ENCODE data around the gene SLC39A11.
"Not testable (repeated sequence)": the region's sequence is repeated elsewhere in the genome, so short reads cannot be mapped to it uniquely, and the experiment has no call there.

SLC39A11 gene

DNA sequence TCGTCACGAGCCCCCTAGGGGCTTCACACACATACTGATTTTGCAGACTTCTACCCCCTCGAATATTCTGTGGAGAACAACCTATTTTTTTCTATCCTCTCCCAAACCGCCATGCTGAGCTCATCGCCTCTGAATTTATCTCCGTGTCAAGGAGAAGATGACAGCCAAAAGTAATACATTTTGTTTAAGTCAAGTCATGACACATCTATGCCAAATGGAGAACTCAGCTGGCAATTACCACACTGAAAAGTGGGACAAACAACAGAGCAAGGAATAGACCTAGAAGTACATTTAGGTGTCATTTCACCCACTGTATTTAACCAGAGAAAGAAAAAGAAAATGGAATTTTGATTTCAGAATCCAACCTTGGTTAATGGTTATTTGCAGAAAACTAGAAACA, 260.2 kb downstream of the SLC39A11 start:
- H3K36me3 Mint-ChIP-seq: peaks cover 40% of the 10 kb centered on the region
- no peak overlapping the region for H3K4me3 Mint-ChIP-seq
- no peaks in the 10 kb centered on the region for H3K9me3 Mint-ChIP-seq (ENCODE audit: low read depth)

DNA sequence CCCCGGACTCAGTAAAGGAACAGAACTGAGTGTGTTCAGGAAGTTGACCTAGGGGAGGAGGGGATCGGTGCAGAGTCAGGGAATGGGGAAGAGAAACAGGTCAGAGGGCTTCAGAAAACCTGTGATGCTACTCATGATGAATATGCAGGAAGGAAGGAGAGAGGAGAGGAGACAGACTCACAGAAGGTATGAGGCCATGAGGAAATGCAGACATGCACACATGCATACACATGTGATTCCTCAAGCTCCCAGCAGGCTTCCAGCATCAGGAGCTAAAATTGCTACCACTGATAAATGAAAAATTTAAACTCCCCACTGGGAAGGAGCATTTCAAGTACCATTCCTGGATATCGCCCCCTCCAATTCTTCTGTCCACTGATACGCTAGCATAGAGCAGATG, 262.6 kb downstream of the SLC39A11 start:
- Mint-ChIP-seq H3K4me1 (ENCODE audit: low read depth) (no peaks in the 10 kb centered on the region), H3K9me3 (ENCODE audit: low read depth) (no peaks in the 10 kb centered on the region), H3K36me3 (peaks cover 55% of the 10 kb centered on the region), H3K4me3 (no peak overlapping the region), H3K27ac (no peak overlapping the region), H3K27me3 (no peaks in the 10 kb centered on the region)

More for the DNA sequence above, 260.2 kb downstream of the SLC39A11 start:
- Mint-ChIP-seq H3K27me3 (no peaks in the 10 kb centered on the region), H3K4me1 (ENCODE audit: low read depth) (no peaks in the 10 kb centered on the region), H3K27ac (no peak overlapping the region)

DNA sequence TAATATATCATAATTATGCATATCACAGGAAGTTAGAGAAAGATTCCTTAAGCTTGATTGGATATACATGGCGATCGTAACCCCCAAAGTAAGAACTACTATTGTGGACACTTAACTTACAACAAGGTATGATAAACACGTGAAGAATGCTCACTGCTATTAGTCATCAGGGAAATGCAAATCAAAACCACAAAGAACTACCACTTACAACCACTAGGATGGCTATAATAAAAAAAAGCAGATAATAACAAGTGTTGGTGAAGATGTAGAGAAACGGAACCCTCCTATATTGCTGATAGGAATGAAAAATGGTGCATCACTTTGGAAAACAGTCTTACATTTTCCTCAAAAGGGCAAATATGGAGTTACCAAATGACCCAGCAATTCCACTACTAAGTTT, 265.9 kb downstream of the SLC39A11 start:
- Mint-ChIP-seq H3K36me3 (peaks cover 59% of the 10 kb centered on the region), H3K4me1 (ENCODE audit: low read depth) (no peaks in the 10 kb centered on the region), H3K9me3 (ENCODE audit: low read depth) (peaks cover 8% of the 10 kb centered on the region), H3K27me3 (no peaks in the 10 kb centered on the region), H3K27ac (no peak overlapping the region), H3K4me3 (no peak overlapping the region)

DNA sequence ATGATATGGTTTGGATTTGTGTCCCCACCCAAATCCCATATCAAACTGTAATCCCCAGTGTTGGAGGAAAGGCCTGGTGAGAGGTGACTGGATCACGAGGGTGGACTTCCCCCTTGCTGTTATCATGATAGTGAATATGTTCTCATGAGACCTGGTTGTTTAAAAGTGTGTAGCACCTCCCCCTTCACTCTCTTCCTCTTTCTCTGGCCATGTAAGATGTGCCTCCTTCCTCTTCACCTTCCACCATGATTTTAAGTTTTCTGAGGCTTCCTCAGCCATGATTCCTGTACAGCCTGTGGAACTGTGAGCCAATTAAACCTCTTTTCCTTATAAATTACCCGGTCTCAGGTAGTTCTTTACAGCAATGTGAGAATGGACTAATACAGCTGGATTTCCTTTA, 266.4 kb downstream of the SLC39A11 start:
- peaks cover 56% of the 10 kb centered on the region for H3K36me3 Mint-ChIP-seq
- H3K27ac Mint-ChIP-seq; H3K4me3 Mint-ChIP-seq; H3K4me1 Mint-ChIP-seq (ENCODE audit: low read depth); H3K9me3 Mint-ChIP-seq (ENCODE audit: low read depth); H3K27me3 Mint-ChIP-seq: not testable (repeated sequence)

DNA sequence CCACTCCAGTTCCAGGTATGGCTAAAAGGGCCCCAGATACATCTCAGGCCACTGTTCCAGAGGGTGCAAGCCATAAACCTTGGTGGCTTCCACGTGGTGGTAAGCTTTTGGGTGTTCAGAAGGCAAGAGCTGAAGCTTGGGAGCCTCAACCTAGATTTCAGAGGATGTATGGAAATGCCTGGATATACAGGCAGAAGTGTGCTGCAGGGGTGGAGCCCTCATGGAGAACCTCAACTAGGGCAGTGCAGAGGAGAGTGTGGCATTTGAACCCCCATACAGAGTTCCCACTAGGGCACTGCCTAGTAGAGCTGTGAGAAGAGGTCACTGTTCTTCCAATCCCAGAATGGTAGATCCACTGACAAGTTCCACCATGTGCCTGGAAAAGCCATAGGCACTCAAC, 267.3 kb downstream of the SLC39A11 start:
- H3K4me3 Mint-ChIP-seq: no peak overlapping the region
- no peak overlapping the region for H3K27ac Mint-ChIP-seq
- H3K9me3 Mint-ChIP-seq (ENCODE audit: low read depth): peaks cover 8% of the 10 kb centered on the region
- no peaks in the 10 kb centered on the region for H3K27me3 Mint-ChIP-seq
- no peaks in the 10 kb centered on the region for H3K4me1 Mint-ChIP-seq (ENCODE audit: low read depth)
- peaks cover 55% of the 10 kb centered on the region for H3K36me3 Mint-ChIP-seq

DNA sequence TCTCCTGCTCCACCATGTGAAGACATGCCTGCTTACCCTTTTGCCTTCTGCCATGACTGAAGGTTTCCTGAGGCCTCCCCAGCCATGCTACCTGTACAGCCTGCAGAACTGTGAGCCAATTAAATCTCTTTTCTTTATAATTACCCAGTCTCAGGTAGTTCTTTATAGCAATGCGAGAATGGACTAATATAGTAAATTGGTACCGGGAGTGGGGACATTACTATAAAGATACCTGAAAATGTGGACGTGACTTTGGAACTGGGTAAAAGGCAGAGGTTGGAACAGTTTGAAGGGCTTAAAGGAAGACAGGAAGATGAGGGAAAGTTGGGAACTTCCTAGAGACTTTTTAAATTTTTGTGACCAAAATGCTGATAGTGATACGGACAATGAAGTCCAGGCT, 268.2 kb downstream of the SLC39A11 start:
- H3K9me3 Mint-ChIP-seq (ENCODE audit: low read depth); H3K4me3 Mint-ChIP-seq; H3K4me1 Mint-ChIP-seq (ENCODE audit: low read depth); H3K27me3 Mint-ChIP-seq; H3K27ac Mint-ChIP-seq: not testable (repeated sequence)
- H3K36me3 Mint-ChIP-seq: peaks cover 57% of the 10 kb centered on the region

DNA sequence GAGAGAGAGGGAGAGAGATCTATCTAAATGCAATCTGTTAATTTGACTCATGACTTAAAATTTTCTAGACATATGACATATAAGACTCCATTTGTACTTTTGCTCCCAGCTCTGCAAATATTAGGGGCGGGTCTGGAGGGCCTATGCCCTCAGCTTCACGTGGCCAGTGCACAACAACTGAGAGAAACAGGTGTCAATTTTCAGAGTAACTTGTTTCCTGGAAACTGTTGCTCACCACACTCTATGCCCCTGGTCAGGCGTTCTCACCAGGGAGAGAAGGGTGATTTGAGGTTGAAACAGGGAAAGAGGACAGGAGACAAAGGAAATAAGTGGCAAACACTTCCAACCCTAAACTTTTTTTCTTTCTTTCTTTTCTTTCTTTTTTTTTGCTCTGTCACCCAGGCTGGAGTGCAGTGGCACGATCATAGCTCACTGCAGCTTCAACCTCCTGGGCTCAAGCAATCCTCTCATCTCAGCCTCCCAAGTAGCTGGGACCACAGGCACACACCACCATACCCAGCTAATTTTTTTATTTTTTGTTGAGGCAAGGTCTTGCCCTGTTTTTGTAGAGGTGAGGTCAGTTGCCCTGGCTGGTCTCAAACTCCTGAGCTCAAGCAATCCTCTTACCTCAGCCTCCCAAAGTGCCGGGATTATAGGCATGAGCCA, 270.0 kb downstream of the SLC39A11 start:
- Mint-ChIP-seq H3K36me3 (peaks cover 54% of the 10 kb centered on the region), H3K9me3 (ENCODE audit: low read depth) (peaks cover 8% of the 10 kb centered on the region), H3K27ac (no peak overlapping the region), H3K4me1 (ENCODE audit: low read depth) (no peaks in the 10 kb centered on the region), H3K27me3 (no peaks in the 10 kb centered on the region), H3K4me3 (no peak overlapping the region)

DNA sequence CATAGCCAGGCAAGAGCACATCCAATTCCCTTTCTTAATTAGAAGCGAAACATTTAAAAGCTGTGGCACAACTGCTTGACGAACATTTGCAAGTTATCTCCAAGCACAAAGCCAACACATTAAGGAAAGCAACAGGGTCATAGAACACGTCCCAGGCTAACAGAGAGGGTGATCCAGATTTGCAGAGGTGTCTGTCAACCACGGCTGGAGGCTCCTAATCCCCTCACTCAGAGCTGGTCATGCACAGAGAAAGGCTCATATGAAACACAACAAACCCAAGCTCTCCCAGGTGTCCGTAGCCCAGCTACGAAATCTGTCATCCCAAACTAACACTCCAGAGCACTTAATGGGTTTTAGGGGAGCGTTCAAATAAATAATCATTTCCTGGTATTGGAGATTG, 276.1 kb downstream of the SLC39A11 start:
- Mint-ChIP-seq H3K9me3 (ENCODE audit: low read depth) (peaks cover 9% of the 10 kb centered on the region), H3K36me3 (peaks cover 60% of the 10 kb centered on the region), H3K4me1 (ENCODE audit: low read depth) (no peaks in the 10 kb centered on the region), H3K27me3 (no peaks in the 10 kb centered on the region), H3K27ac (no peak overlapping the region), H3K4me3 (no peak overlapping the region)

DNA sequence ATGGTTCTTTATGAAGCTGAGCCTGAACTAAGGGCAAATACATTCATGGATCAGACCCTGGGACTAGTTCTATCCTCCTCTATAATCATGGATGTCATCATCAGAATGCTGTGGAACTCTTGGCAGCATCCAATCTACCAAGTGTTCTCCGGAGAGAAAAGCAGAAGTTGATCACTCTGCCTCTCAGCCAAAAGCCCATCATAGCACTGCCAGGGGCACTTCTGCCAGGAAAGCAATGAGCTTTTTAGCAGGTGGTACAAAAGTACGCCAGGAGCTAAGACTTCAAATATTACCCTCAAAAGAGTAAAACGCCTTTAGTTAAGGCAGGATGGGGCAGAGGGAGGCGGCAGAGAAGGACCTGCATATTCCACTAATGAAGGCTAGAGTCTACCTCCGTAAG, 279.0 kb downstream of the SLC39A11 start:
- Mint-ChIP-seq H3K9me3 (ENCODE audit: low read depth) (peaks cover 13% of the 10 kb centered on the region), H3K27ac (no peak overlapping the region), H3K4me3 (no peak overlapping the region), H3K27me3 (no peaks in the 10 kb centered on the region), H3K4me1 (ENCODE audit: low read depth) (no peaks in the 10 kb centered on the region), H3K36me3 (peaks cover 54% of the 10 kb centered on the region)

DNA sequence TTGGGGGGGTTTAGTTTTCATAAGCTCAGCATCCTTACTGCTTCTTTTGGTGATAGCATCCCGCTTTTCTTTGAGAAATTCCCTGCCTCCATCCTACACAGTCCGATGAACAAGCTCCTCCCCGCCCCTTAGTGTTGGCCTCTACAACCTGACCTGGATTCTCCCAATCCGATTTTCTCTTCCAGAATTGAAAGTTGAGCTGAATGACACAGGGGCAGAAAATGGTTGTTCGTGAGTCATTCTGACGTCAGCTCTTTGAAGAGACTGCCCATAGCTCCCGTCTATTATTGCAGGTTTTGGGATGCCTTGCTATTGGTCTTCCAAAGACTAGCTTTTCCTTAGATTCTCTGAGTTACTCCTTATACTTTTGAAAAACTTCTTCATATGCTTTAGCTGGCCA, 279.7 kb downstream of the SLC39A11 start:
- Mint-ChIP-seq H3K36me3 (peaks cover 55% of the 10 kb centered on the region), H3K4me3 (no peak overlapping the region), H3K9me3 (ENCODE audit: low read depth) (peaks cover 13% of the 10 kb centered on the region), H3K27ac (no peak overlapping the region), H3K4me1 (ENCODE audit: low read depth) (no peaks in the 10 kb centered on the region), H3K27me3 (no peaks in the 10 kb centered on the region)

DNA sequence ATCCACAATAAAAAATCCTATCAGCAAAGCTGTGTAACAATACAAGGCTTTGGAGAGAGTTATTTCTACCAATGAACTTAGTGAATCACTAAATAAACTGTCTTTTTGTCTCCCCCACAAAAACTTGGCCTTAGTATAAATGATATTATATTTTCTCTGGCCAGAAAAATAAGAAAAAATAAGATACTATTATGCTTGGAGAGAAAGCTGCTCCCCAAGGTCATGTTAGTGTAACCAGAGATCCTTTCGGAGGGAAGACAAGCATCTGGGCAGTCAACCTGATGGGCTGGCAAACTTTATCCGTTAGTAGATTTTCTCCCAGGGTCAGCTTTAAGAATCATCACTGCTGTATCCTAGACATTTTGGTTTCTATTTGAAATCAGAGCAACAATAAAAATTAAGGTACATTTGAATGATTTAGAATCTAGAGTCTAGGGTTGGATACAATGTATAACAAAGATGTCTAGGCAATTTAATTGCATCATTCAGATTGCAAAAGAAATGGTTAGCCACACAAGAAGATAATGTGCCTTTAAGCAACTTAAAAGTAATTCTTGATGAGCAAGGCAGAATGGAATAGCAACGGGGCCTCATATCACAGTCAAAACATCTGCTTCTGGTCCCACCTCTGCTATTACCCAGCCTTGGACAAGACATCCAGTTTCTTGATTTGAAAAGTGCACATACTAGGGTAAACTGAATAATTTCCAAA, 280.4 kb downstream of the SLC39A11 start:
- H3K27ac Mint-ChIP-seq: no peak overlapping the region
- no peaks in the 10 kb centered on the region for H3K27me3 Mint-ChIP-seq
- no peaks in the 10 kb centered on the region for H3K4me1 Mint-ChIP-seq (ENCODE audit: low read depth)
- peaks cover 14% of the 10 kb centered on the region for H3K9me3 Mint-ChIP-seq (ENCODE audit: low read depth)
- peaks cover 52% of the 10 kb centered on the region for H3K36me3 Mint-ChIP-seq
- no peak overlapping the region for H3K4me3 Mint-ChIP-seq

DNA sequence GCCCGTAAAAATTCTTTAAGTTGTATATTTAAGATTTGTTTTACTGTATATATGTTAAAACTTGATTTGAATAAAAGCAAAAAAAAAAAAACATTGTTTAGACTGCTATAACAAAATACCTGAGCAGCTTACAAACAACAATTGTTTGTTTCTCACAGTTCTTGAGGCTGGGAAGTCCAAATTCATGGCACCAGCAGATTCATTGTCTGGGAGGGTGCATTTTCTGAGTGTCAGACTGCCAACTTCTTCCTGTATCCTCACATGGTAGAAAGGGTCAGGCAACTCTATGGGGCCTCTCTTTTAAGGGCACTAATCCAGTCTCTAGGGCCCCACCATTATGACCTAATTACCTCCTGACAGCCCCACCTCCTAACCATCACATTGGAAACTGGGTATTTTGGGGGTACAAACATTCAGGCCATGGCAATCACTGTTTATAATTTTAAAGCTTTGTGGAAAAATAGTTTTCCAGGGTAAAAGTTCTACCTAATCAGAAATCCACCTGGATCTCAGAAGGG, 281.4 kb downstream of the SLC39A11 start:
- Mint-ChIP-seq H3K27me3 (no peaks in the 10 kb centered on the region), H3K9me3 (ENCODE audit: low read depth) (peaks cover 18% of the 10 kb centered on the region), H3K36me3 (peaks cover 46% of the 10 kb centered on the region), H3K4me1 (ENCODE audit: low read depth) (no peaks in the 10 kb centered on the region), H3K4me3 (no peak overlapping the region), H3K27ac (no peak overlapping the region)

DNA sequence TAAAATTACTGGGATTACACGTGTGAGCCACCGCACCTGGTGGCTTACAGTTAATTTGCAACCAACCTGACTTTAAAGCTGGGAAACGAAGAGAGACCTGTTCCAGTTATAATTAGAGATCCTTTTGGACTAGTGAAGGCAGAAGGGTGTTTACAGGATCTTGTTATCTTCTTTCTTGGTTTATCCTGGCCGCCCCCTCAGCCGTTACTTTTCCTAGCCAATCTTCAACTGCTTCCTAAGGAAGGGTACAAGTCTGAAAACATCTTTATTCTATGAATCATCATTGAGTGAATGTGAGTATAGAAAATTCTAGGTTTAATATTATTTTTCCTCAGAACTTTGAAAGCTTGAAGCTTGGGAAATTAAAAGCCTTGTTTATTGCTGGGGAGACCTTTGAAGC, 286.5 kb downstream of the SLC39A11 start:
- Mint-ChIP-seq H3K36me3 (peaks cover 34% of the 10 kb centered on the region), H3K27ac (no peak overlapping the region), H3K4me1 (ENCODE audit: low read depth) (no peaks in the 10 kb centered on the region), H3K9me3 (ENCODE audit: low read depth) (peaks cover 12% of the 10 kb centered on the region), H3K4me3 (no peak overlapping the region), H3K27me3 (no peaks in the 10 kb centered on the region)

DNA sequence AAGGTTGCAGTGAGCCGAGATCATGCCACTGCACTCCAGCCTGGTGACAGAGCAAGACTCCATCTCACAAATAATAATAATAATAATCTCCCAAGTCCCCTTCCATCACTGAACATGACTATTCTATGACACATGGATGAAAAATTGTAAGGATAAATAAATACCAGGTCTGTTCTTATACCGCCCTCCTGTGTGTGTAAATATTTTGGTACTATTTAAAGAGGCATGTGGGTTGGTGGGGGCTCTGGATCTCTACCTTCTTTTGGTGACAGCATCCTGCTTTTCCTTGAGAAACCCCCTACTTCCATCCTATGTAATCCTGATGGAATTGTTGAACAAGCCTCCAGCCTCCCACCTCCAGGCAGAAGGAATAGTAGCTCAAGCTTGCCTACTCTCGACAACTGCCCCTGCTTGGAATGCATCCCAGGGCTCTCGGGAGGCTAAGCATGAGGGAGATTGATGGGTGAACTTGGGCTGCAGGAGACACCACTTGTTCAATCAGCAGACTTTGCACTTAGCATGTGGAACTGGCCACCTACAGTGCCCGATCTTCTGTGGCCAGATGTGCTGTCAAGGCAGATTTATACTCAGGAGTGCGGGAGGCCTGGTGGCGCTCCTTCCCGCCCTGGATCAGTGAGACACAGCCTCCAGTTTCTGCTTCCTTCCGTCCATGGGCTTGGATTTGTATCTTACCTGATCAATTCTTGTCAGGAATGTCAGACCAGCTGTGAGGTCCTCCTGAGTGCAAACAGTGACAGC, 287.4 kb downstream of the SLC39A11 start:
- H3K36me3 Mint-ChIP-seq: peaks cover 37% of the 10 kb centered on the region
- no peaks in the 10 kb centered on the region for H3K4me1 Mint-ChIP-seq (ENCODE audit: low read depth)
- H3K27ac Mint-ChIP-seq: no peak overlapping the region
- H3K4me3 Mint-ChIP-seq: no peak overlapping the region
- peaks cover 17% of the 10 kb centered on the region for H3K9me3 Mint-ChIP-seq (ENCODE audit: low read depth)
- H3K27me3 Mint-ChIP-seq: no peaks in the 10 kb centered on the region

DNA sequence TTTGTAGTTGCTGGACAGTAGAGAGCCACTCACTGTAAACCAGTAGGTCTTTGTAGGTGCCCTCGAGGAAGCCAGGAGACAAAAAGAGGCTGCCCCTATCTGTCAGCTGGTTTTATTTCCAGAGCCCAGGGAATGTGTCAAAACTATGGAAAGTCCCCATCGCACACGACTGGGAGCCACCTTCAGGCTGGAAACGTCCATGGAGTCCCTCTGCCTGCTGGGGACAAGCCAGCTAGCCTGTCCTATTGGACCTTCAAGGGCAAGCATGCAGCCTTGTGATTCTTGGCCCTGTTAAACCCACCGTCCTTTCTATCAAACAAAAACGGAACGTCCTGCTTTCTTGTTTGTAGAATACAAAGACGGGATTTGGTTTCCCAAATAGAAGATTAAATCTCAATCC, 289.8 kb downstream of the SLC39A11 start:
- Mint-ChIP-seq H3K27ac (no peak overlapping the region), H3K27me3 (no peaks in the 10 kb centered on the region), H3K4me3 (no peak overlapping the region), H3K9me3 (ENCODE audit: low read depth) (peaks cover 18% of the 10 kb centered on the region), H3K4me1 (ENCODE audit: low read depth) (no peaks in the 10 kb centered on the region), H3K36me3 (peaks cover 42% of the 10 kb centered on the region)
